GM12872 (cell line): ENCODE data around the gene NET1.

Experiments
- CTCF ChIP-seq: IDR thresholded peaks from 3 replicates; pipeline ENCODE4 v1.5.1; 2011; ENCODE audit warnings: low read depth, mild to moderate bottlenecking, low read length, moderate library complexity; ENCODE audit not compliant: insufficient read depth

NET1 gene

GRCh38 chr10:5506751-5507648, 94.6 kb downstream of the NET1 start:
- TF ChIP-seq CTCF: no peak

GRCh38 chr10:5507649-5508131, 95.3 kb downstream of the NET1 start:
- no peak for TF ChIP-seq CTCF

GRCh38 chr10:5508161-5508604, 95.8 kb downstream of the NET1 start:
- no peak for TF ChIP-seq CTCF
